Stimulated activated CD8-positive, alpha-beta memory T cell treated with anti-CD3 and anti-CD28 coated beads, Interleukin-7, amount 100 ng/mL, for 1 hour (primary cell): ENCODE results near the gene GIMAP5.

Experiments used
- DNase-seq, 2 donors: peaks; one replicate each; pipeline ENCODE4 v3.0.0-alpha.2; 2020; ENCODE audit warnings: low read depth in 2 of 2

The GIMAP5 gene

GRCh38 chr7:150737265-150738055, at the start of gene GIMAP5:
Gene GIMAP5 (plus strand): TSS chr7:150737418. CDS start chr7:150740885, 3,467 bp downstream.
- DNase-seq: no peak

DNA sequence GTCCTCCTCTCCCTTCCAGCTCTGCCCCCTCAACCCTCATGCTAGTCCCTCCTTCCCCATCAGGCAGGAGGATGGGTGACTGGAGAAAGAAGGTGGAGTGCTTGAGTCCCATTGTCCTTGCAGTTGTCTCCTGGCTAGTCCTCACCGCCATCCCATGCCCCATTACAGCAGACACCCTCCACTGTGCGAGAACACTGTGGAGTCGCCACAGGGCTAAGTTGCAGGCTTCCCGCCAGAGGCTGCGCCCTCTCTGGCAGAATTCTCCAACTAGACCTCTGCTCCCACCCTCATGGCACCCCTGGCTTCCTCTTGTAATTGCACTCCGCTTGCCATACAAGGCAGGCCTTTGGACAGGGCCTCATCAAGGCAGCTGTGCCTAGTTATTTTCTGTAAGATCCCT, 48.6 kb upstream of the GIMAP5 start:
- DNase-seq: no peak

GRCh38 chr7:150695654-150696053, 41.6 kb upstream of the GIMAP5 start:
- DNase-seq: no peak

DNA sequence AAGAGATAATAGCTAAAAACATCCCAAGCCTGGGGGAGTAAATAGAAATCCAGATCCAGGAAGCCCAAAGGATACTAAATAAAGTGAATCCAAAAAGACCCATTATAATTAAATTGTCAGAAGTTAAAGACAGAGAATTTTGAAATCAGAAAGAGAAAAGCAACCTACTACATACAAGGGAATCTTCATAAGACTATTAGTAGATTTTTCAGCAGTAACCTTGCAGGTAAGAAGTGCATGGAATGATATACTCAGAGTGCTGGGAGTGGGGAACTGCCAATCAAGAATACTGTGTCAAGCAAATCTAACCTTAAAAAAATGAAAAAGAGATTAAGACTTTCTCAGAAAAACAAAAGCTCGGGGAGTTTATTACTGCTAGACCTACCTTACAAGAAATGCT, 34.0 kb upstream of the GIMAP5 start:
- DNase-seq: no peak

GRCh38 chr7:150715293-150715692, 21.9 kb upstream of the GIMAP5 start:
- DNase-seq: no peak

- DNase-seq: no peak
Observed at GRCh38 chr7:150715738-150716137, 21.5 kb upstream of the GIMAP5 start.

DNA sequence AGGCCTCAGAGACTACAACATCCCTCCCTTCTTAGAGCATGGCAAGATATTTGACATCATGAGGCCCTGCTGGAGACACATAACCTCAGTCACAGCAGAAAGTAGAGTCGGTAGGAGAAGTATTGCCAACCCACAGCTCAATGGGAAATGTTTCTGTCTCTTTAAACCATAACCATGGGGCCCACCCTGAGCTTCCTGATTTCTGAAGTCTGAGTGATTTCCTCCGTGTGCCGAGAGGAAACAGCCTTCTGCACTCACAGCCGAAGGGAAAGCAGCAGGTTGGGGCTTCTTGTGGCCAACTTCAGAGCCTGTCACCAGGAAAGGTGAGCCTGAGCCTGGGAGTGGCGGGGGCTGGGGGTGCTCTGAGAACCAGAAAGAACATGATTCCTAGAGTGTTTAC, 20.9 kb upstream of the GIMAP5 start, which contains the start of gene GIMAP1:
TSS of gene GIMAP1 (plus strand) at position 246 of the 400 bp plus-strand sequence. CDS start 2,435 bp downstream, outside the sequence.
- peak; percentile 29 to 33 for DNase-seq

- no peak for DNase-seq
Observed at GRCh38 chr7:150716939-150717338, 20.3 kb upstream of the GIMAP5 start.

DNA sequence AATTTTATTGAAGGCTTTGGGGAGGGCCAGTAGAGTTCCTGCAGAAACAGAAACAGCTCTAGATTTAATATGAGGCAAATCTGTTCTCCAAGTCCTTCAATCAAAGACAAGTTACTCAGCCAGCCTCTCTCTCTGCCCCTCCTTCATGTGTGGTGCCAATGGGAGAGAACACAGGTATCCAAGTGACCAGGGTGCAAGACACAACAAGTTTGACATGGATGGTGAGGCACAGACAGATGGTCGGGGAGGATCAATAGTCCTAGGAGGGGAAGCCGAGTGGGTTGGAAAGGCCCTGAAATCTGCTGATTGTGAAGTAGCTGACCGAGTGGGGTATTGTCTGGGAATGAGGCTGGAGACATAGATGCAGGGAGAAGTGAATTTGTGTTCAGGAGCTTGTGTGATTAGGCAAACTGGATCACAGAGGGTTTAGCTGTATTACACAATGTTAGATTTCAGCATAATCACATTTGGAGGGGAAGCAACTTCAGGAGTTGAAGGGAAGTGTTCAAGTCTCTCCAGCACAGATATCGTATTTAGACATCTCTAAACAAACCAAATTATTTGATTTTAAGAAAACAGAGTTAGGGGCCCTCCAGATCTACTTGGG, 19.3 kb upstream of the GIMAP5 start:
- DNase-seq: no peak

- DNase-seq: no peak
Observed at GRCh38 chr7:150719436-150719835, 17.8 kb upstream of the GIMAP5 start.

DNA sequence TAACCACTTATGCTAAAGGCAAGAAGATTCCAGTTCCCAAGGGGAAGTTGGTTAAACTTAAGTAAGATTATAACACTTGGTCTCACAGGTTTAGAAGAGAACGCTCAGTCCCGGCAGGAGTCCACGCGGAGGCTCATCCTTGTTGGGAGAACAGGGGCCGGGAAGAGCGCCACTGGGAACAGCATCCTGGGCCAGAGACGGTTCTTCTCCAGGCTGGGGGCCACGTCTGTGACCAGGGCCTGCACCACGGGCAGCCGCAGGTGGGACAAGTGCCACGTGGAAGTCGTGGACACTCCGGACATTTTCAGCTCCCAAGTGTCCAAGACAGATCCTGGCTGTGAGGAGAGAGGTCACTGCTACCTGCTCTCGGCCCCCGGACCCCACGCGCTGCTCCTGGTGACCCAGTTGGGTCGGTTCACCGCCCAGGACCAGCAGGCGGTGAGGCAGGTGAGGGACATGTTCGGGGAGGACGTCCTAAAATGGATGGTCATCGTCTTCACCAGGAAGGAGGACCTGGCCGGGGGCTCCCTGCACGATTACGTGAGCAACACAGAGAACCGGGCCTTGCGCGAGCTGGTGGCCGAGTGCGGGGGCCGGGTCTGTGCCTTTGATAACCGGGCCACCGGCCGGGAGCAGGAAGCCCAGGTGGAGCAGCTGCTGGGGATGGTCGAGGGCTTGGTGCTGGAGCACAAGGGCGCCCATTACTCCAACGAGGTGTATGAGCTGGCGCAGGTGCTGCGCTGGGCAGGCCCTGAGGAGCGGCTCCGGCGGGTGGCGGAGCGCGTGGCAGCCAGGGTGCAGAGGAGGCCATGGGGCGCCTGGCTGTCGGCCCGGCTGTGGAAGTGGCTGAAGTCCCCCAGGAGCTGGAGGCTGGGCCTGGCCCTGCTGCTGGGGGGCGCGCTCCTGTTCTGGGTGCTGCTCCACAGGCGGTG, 17.0 kb upstream of the GIMAP5 start:
- DNase-seq: no peak

GRCh38 chr7:150721970-150722373, 15.2 kb upstream of the GIMAP5 start:
- DNase-seq: no peak

- no peak for DNase-seq
Observed at GRCh38 chr7:150722431-150722931, 14.7 kb upstream of the GIMAP5 start.

- no peak for DNase-seq
Observed at GRCh38 chr7:150723467-150723866, 13.8 kb upstream of the GIMAP5 start.

DNA sequence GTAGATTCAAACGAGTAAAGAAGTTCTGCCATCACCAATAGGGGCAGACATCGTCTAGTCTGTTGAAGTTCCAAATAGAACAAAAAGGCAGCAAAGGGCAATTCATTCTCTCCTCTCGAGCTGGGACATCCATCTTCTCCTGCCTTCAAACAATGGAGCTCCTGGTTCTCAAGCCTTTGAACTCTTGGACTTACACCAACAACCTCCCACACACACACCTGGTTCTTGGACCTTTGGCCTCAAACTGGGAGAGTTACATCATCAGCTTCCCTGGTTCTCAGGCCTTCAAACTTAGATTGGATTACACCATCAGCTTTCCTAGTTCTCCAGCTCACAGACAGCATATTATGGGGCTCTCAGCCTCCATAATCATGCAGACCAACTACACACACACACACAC, 9.8 kb upstream of the GIMAP5 start:
- no peak for DNase-seq

DNA sequence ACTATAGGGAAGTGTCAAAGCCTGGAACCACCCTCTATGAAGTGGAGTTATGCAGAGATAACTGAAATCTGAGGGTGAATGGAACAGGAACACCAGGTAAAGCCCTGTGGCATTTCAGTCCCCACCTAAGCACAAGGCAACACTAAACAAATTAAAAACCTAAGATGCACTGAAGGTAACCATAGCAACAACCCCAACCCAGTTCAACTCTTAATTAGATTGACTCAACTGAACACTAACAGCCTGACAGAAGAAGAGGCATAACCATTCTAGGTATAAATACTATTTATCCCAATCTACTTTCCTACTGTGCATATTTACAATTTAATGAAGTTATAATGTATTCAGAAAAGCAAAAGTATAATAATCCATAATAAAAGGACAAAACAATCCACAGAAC, 9.2 kb upstream of the GIMAP5 start:
- DNase-seq: no peak

- DNase-seq: no peak
Observed at GRCh38 chr7:150728609-150729008, 8.6 kb upstream of the GIMAP5 start.

- no peak for DNase-seq
Observed at GRCh38 chr7:150731916-150732315, 5.3 kb upstream of the GIMAP5 start.

DNA sequence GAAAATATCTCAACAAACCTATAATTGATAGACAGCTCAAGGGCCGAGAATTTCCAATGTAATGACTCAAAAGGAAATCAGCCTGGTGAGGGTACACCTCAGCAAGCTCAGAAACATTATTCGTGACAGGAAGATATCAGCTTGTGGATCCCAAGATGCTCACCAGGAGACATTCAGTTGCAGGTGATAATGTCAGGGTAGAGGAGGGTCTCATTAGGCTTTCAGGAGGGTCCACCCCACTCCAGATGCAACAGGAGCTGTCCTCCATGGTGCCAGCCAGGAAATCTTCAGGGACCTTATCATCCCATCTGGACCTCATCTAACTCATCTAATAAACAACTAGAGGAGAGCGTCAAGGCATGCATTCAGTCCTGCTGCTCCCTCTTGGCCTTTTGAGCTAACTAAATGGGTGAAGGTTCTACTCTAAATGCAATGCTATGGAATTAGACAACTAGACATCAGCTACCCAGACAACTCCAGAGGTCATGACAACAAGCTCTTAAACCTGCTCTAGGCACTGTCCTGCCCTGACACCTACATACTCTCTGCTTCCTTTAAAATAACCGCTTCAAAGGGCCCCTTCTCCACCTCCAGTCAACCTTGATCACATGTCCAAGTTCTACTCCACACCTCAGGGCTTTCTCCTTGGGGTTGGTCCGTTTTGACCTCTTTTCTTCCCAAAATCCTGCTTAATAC, 4.3 kb upstream of the GIMAP5 start:
- DNase-seq: no peak

DNA sequence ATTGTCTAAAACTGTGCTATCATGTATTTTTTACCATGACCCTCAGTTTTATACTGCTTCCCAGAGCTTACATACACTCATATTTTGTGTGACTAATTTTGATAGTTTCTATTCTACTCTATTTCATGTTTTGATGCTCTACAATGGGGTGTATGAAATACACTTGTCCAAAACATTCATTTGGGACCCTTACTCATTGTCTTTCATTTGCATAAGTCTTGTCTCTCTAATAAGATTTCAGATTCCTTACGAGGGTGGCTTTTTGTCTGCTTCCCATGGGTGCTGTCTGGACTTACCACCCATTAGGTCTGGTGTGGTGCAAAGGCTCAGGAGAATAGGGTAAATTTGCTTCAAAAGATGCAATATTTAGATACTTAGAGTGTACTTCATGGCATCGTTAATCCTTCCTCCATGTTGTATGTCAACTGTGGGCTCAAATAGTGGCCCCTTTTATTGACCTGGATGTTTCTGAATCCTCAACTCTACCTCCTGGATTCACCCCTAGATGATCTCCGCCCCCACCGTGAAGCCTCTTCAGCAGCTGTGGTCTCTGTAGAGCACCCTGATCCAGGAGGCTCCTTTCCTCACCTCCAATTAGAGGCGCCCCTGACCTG, 3.6 kb upstream of the GIMAP5 start:
- no peak for DNase-seq

- no peak for DNase-seq
Observed at GRCh38 chr7:150734254-150734653, 3.0 kb upstream of the GIMAP5 start.
